ENCODE data around the gene ARSA.

- TF ChIP-seq POLR2AphosphoS5 (IDR thresholded peaks at IDR 0.05) = no peak
- no peak for TF ChIP-seq POLR2A (IDR thresholded peaks at IDR 0.05)
- TF ChIP-seq CTCF (IDR thresholded peaks at IDR 0.05) = no peak
Measured at GRCh38 chr22:50625568-50626313, 2.2 kb downstream of the ARSA start.

All from sigmoid colon (tissue), 4 donors.